ENCODE results near the gene CMTM4.
"Not testable (repeated sequence)": the region's sequence is repeated elsewhere in the genome, so short reads cannot be mapped to it uniquely, and the experiment has no call there.

The CMTM4 gene

GRCh38 chr16:66668777-66669444, 27.6 kb downstream of the CMTM4 start:
- no peak for DNase-seq

GRCh38 chr16:66667944-66668343, 28.6 kb downstream of the CMTM4 start:
- DNase-seq = no peak

- peak; percentile 4 to 8 for DNase-seq
Measured at GRCh38 chr16:66662445-66663194, 33.9 kb downstream of the CMTM4 start.

- not testable (repeated sequence) for DNase-seq
Measured at GRCh38 chr16:66661671-66662346, 34.7 kb downstream of the CMTM4 start.

GRCh38 chr16:66661210-66661560, 35.4 kb downstream of the CMTM4 start:
- no peak for DNase-seq

GRCh38 chr16:66660422-66661209, 35.9 kb downstream of the CMTM4 start:
- peak in 1 of 2 experiments; percentile 43 for DNase-seq

- DNase-seq = no peak
Measured at GRCh38 chr16:66658860-66659190, 37.7 kb downstream of the CMTM4 start.

- DNase-seq = no peak
Measured at GRCh38 chr16:66658143-66658859, 38.2 kb downstream of the CMTM4 start.

GRCh38 chr16:66656547-66656946, 40.0 kb downstream of the CMTM4 start:
- no peak for DNase-seq

- DNase-seq = no peak
Measured at GRCh38 chr16:66653581-66654350, 42.8 kb downstream of the CMTM4 start.

- DNase-seq = no peak
Measured at GRCh38 chr16:66652661-66653360, 43.7 kb downstream of the CMTM4 start.

- DNase-seq = no peak
Measured at GRCh38 chr16:66651965-66652364, 44.6 kb downstream of the CMTM4 start.

- no peak for DNase-seq
Measured at GRCh38 chr16:66651474-66651765, 45.1 kb downstream of the CMTM4 start.

GRCh38 chr16:66650707-66651473, 45.7 kb downstream of the CMTM4 start:
- peak; percentile 79 to 89 for DNase-seq

GRCh38 chr16:66649636-66650205, 46.8 kb downstream of the CMTM4 start:
- no peak for DNase-seq

- no peak for DNase-seq
Measured at GRCh38 chr16:66649167-66649566, 47.4 kb downstream of the CMTM4 start.

GRCh38 chr16:66647866-66648265, 48.7 kb downstream of the CMTM4 start:
- DNase-seq = no peak

GRCh38 chr16:66641387-66641786, 55.2 kb downstream of the CMTM4 start:
- DNase-seq = no peak

- no peak for DNase-seq
Measured at GRCh38 chr16:66640724-66641314, 55.7 kb downstream of the CMTM4 start.

Measured in NCI-H524 (cell line).